GM19452 (cell line): ENCODE results near the gene ABCC3.

Source experiments
- ATAC-seq: cut with Tn5 transposase; IDR thresholded peaks from one replicate; pipeline ENCODE4 v1.9.1; 2021; ENCODE audit not compliant: unreplicated experiment

ABCC3 gene

DNA sequence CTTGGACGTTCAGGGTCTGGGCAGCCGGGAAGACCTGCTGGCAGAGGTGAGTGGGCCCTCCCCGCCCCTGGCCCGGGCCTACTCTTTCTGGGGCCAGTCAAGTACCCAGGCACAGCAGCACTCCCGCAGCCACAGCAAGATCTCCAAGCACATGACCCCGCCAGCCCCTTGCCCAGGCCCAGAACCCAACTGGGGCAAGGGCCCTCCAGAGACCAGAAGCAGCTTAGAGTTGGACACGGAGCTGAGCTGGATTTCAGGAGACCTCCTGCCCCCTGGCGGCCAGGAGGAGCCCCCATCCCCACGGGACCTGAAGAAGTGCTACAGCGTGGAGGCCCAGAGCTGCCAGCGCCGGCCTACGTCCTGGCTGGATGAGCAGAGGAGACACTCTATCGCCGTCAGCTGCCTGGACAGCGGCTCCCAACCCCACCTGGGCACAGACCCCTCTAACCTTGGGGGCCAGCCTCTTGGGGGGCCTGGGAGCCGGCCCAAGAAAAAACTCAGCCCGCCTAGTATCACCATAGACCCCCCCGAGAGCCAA is 8.6 kb upstream of the ABCC3 start:
- no peak for ATAC-seq

DNA sequence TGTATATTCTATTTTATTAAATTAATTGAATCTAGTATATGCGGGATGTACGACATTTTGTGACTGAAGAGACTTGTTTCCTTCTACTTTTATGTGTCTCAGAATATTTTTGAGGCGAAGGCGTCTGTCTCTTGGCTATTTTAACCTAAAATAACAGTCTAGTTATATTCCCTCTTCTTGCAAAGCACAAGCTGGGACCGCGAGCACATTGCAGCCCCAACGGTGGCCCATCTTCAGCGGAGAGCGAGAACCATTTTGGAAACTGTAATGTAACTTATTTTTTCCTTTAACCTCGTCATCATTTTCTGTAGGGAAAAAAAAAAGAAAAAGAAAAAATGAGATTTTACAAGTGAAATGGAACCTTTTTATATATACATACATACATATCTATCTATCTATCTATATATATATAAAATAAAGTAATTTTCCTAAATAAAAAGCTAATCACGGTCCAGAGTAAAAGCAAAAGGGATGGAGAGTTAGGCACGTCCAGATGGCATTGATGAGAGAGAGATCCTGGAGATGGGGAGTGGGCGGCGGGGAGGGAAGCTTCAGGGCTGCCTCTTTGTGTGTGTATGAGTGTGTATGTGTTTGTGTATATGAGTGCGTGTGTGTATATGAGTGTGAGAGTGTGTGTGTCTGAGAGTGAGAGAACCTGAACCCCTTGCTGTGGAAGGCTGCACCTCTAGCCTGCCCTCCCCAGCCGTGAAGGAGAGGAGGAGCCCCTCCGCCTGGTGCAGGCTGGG is 7.5 kb upstream of the ABCC3 start:
- ATAC-seq: no peak

- no peak for ATAC-seq
Observed at GRCh38 chr17:50627782-50628601, 6.7 kb upstream of the ABCC3 start.

GRCh38 chr17:50629902-50630301 is 4.8 kb upstream of the ABCC3 start:
- no peak for ATAC-seq

DNA sequence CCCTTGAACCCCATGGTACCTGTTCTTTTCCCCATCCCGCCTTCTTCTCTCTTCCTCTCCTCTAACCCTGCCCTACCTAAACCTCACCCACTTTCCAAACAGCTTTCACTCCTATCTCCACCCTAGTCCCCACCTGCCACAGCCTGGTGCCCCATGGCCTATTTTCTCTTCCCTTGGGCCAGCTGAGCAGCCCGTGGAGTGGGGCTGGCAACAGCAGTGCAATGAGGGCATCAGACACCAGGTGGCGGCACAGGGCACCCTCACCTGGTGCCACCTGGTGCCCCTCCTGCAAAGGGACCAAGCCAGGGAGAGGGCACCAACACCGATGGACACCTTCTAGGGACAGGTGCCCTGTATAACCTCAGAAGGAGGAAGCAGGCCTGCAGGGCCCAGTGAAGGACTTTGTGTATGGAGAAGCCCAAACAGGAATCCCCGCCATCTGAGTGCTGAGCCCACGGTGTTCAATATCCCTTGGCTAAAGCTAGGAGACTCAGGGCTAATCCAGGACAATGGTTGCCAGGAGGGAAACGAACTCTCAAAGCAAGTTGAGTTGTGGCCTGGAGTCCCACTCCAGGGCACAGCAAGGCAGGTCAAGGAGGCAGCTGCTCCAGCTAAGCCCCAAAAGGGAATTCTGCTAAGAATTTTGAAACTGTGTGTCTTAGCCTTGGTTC is 4.0 kb upstream of the ABCC3 start:
- no peak for ATAC-seq

DNA sequence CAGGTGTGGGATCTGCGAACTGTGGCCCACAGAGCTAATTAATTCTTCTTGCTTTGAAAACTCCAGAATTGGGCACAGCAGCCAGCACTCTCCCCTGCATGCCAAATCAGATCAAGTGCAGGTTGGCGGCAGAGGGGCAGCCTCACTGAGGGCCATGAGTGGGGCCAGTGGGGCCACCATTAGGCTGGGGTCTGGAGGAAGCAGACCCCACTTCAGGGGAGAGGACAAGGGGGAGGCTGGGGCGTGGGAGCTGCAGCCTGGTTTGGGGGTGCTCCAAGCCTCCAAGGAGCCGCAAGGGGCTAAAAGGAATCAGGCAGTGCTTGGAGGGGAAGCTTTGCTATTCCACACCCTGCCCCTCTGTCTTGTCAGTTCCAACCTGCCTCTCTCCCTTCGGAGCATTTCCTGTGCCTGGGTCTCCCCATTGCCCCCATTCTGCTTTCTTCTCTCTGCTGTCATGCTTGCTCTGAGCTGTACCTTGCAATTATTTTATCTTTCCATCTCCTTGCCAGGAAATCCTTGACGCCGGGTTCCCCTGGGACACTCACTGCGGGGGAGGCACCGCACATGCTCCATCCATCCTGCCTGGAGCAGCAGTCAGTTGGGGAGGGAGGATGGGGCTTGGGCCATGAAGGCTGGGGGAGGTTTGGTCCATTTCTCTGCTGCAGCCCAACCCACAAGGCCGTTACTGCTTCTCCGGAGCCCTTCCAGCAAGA is 3.3 kb upstream of the ABCC3 start:
- ATAC-seq: no peak

DNA sequence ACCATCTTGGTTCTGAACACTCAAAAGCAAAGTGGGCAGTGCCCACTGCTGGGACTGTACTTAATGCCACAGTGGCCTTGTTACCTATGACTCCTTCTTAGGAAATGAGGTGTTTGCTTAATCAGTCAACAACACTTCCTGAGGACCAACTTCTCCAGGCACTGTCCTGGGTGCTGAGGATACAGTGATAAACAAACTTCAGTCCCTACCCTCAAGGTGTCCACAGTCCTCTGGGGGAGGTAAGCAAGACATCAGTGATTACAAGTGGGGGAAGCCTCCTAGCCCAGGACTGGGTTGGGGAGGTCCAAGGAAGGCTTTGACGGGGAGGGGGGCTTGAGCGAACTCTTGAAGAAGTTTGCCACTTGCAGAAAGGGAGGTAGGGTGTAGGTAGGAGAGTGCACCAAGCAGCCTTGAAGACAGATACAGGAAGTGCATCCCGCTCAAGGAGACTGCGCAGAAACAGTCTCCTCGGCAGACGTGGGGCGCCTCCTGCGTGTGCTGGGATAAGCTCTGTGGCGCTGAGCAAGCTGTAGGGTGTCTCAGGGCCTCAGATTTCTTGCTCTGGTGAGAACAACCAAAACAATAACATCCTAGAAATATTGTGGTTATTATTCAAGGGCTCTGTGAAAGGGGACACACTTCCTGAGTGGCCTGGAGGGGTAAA is 2.6 kb upstream of the ABCC3 start:
- ATAC-seq: no peak

GRCh38 chr17:50632637-50633036 is 2.0 kb upstream of the ABCC3 start:
- ATAC-seq: no peak

DNA sequence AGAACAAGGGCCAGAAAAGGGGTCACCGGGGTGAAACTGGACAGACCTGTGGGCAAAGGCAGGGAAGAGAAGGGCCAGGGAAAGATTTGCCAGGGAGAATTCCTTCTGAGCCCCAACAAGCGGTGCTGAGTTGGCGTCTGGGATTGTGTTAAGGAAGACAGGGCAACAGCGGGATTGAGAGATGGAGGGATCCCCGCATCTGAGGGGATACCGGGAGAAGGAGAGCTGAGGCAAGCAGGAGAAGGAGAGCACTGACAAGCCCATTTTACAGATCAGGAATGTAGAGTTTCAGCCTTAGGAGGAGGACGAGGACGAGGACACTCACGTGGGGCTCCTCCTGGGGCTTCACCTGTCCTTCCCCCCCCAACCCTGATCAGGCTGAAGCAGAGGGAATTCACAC is 998 bp upstream of the ABCC3 start:
- ATAC-seq: no peak

DNA sequence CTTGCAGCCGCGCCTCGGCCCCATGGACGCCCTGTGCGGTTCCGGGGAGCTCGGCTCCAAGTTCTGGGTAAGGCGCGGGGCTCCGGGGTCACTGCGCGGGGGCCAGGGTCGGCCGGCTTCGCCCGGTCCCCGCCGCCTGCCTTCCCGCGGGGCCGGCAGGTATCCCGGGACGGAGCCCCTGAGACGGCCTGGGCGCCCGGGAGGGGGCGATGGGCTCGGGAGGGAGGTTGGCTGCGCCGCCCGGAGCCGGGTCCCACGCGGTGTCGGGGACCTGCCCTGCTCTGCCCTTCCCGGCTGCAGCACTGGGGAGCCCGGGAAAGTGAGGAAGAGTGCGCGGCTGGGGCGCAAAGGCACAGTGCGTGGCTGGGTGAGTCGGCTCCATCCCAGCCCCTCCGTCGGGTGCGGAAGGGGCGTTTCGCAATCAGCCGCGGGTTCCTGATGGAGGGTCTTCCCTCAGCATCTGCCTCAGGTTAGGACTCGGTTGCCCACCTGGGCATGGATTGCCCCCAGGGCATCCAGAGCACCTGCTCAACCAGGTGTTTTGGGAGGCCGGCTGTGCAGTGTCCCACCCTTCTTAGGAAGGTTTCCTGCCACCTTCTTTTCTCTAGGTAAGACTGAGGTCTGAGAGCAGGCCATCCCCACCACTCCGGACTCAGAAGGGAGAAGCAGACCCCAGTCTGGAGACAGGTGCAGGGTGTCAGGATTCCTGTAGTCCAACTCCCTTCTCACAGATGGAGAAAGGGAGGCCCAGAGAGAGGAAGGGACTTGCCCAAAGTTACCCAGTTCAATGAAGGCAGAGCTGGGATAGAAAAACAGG is 442 bp downstream of the ABCC3 start:
- no peak for ATAC-seq

DNA sequence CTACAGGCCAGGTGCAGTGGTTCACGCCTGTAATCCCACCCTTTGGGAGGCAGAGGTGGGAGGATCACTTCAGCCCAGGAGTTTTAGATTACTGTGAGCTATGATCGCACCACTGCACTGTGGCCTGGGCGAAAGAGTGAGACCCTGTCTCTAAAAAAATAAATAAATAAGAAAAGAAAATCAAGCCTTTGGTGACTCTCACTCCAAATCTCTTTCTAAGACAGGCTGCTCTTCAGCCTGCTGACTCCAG is 976 bp downstream of the ABCC3 start:
- ATAC-seq: no peak

DNA sequence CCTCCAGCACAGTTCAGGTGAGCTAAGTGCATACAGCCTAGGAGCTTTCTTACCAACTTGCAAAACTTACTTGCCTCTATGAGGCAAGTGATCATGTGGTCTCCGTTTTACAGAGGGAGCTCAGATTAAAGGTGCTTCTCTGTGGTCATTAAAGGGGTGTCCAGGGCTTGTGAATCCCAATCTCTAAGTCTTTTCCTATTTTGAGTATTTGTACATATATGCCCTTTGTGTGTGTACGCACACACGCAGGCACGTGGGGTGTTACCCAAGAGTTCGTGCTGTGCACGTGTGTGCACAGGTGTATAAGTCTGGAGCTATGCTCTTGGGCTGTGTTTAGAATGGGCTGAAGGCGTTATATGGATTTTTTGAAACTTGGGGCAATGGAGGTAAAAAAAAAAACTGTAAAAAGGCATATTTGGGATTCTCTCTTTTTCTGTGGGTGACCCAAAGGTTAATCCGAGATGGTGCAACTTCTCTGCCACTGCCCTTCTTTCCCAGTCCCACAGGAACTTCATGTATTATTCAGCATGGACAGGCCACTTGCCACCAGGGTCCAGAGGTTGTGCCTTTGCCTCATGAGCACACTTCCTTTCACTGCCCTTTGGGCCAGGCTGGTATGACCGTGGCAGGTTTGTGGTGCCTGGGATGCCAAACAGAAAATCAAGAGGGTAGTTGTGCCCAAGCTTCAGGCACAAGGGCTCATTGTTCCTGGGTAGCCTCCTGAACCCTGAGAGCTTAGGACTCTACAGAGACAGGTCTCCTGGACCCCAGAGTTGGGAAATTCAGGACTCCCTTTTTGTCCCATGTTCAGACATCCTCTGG is 1.5 kb downstream of the ABCC3 start:
- no peak for ATAC-seq

- ATAC-seq: no peak
Observed at GRCh38 chr17:50636804-50637195, 2.1 kb downstream of the ABCC3 start.

DNA sequence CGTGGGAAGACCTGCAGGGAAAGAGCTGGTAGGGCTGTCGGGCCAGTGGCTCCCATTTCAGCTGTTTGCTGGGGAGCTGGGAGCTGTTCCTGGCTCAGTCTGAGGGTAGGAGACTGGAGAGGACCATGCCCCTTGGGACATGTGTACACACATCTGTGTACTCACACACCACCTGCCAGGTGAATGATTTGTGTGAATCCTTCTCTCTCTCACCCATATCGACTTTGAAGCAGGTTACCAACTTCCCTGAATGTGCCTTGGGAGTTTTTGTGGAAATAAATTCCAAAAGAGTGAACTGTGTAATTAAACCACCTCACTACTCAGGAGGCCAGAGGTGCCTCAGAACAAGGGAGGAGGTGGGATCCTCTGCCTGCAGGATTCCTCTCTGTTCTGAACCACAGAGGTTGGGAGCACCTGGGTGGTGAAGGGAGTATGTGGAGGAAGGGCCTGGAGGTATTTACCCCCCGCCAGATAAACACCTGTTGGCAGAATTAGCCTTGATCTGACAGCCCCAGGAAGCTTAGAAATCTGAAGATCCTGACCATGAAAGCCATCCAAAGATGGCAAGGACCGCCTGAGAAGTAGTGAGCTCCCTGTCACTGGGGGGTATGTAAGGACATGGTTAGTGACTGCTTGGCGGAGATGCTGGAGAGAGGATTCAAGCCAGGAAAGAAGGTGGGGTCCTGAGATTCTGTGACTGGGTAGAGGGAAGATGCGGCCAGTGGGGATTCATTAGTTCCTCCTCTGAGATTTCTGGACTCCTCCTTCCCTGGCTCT is 3.3 kb downstream of the ABCC3 start:
- ATAC-seq: no peak

DNA sequence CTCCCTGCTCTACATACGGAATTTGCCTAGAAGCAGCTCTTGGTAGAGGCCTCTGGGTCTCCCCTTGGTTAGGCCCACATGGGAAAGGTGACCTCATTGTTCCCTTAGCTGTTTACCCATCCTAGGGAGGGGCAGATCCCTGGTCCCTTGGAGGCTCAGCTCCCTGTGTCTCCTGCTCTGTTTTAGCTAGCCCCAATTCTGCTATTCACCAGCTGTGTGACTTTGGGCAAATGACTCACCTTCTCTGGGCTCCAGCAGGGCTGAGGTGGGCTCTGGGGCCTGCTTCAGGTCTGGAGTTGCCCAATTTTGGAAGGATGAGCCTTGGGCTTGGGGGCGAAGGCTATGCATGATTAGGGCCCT is 3.9 kb downstream of the ABCC3 start:
- no peak for ATAC-seq

- ATAC-seq: no peak
Observed at GRCh38 chr17:50638966-50639713, 4.5 kb downstream of the ABCC3 start.

DNA sequence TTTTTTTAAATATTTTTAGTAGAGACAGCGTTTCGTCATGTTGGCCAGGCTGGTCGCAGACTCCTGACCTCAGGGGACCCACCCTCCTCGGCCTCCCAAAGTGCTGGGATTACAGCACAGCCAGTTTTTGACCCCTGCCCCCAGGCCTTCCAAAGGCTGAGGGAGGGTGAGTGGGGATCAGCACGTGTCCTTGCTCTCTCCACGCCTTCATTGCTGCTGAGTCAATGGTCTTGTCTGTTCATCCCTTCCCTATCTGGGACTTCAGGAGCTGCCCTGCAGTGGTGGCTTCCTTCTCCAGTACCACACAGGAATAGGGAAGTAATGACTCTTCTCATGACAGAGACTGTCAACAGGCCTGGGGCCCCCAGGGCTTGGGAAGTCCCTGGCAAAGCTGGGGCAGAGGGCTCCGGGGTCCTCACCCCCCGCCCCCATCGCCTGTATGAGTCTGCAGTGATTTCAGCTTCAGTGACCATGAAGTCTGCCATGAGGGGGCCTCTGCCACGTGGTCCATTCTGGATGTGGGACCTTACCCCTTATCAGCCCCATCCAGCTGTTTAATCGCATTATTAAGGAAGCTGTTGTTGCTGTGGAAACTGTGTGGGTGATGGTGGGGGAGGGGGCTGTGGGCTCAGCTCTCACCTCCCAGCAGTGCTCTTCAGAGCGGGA is 6.1 kb downstream of the ABCC3 start:
- no peak for ATAC-seq
